ENCODE results near the gene TK1.

The TK1 gene

DNA sequence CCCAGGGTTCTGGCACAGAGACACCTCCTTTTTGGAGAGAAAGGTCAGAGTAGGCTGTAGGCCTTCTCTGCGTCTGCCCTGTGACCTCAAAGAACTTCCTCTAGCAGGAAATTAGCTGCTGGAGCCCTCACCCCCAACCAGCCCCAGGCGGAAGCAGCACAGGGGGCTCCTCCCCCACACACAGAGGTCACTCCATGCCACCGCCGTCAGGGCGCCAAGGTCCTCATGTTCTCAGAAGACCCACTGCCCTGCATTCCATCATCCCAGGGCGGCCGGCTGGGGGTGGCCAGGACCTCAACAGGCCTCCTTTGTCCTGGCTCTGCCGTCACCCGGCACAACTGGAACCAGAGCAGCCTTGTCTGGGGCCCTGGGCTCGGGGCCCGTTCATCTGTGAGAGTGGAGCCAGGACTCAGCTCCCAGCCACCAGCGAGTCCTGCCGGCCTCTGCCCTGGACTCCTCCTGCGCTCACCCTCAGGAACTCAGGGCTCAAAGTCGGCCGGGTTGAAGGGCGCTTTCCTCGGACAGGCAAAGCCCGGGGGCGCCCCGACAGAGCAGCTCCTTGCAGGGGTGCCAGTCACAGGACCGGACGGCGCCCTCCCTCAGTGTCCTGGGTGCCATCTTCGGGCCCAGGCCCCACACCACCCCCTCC is 59.5 kb downstream of the TK1 start:
- TF ChIP-seq, protein P1, sequence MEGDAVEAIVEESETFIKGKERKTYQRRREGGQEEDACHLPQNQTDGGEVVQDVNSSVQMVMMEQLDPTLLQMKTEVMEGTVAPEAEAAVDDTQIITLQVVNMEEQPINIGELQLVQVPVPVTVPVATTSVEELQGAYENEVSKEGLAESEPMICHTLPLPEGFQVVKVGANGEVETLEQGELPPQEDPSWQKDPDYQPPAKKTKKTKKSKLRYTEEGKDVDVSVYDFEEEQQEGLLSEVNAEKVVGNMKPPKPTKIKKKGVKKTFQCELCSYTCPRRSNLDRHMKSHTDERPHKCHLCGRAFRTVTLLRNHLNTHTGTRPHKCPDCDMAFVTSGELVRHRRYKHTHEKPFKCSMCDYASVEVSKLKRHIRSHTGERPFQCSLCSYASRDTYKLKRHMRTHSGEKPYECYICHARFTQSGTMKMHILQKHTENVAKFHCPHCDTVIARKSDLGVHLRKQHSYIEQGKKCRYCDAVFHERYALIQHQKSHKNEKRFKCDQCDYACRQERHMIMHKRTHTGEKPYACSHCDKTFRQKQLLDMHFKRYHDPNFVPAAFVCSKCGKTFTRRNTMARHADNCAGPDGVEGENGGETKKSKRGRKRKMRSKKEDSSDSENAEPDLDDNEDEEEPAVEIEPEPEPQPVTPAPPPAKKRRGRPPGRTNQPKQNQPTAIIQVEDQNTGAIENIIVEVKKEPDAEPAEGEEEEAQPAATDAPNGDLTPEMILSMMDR (IDR thresholded peaks at IDR 0.05; ENCODE audit: control insufficient read depth, insufficient read depth, low read depth, low read length, missing control alignments), result no peak
- no peak overlapping the region for H3K4me3 ChIP-seq (ENCODE audit: control insufficient read depth, low read depth, low read length)
- no peak for DNase-seq (ENCODE audit: low read depth)

DNA sequence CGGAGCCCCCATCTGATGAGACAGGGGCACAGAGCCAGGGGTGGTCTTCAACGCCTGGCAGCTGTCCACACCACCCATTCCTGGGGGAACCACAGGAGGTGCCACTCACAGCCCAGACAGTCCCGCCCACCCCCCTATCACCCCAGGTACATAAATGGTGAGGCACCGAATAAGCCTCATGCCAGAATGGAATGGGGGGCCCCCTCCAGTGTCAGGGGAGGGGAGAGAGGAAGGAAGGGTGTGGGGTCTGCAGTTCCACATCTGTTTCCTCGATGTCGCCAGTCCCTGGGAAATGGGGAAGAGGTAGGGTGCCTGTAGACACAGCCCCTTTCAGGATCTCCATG is 60.0 kb downstream of the TK1 start:
- H3K4me3 ChIP-seq (ENCODE audit: control insufficient read depth, low read depth, low read length), result no peak overlapping the region
- no peak for DNase-seq (ENCODE audit: low read depth)
- TF ChIP-seq, protein P1 (IDR thresholded peaks at IDR 0.05; ENCODE audit: control insufficient read depth, insufficient read depth, low read depth, low read length, missing control alignments), result no peak

DNA sequence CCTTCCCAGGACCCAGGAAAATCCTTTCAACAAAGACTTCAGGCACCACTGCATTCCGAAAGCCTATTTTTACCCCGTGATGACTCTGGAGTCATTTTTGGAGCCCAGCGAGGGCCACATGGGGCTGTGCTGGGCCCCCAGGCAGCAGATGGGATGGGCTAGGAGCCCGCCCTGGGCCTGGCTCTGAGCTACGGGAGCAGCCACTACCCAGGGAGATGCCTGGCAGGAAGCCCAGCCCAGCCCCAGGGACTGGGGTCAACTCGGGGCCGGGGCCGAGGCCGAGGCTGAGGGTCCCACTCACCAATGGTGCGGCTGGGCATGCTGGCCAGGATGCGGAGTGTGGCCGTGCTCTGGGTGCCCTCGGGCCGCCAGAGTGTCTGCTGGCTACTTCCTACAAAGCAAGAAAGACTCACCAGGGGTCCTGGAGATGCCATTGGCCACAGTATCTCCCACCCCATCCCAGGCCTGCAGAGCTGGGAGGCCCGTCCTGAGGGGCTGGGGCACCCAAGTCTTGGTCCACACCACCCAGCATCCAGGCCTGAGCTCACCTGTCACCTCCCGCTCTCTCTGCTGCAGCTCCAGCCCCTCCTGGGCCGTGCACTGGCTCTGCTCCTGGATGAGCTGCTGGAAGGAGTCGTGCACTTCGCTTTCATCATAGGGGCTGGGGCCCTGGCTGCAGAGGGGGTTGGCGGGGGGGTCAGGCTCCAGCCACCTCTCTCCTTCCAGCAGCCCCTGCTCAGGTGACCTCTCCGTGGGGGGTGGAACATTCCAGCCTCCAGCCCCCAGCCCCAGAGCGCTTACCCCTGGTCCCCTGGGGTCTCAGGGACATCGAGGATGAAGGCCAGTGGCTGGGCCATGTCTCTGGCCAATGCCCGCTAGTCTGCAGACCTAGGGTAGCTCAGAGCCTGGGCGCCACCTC is 60.6 kb downstream of the TK1 start:
- no peak overlapping the region for H3K4me3 ChIP-seq (ENCODE audit: control insufficient read depth, low read depth, low read length)
- TF ChIP-seq, protein P1 (IDR thresholded peaks at IDR 0.05; ENCODE audit: control insufficient read depth, insufficient read depth, low read depth, low read length, missing control alignments), result no peak
- DNase-seq (ENCODE audit: low read depth), result no peak

DNA sequence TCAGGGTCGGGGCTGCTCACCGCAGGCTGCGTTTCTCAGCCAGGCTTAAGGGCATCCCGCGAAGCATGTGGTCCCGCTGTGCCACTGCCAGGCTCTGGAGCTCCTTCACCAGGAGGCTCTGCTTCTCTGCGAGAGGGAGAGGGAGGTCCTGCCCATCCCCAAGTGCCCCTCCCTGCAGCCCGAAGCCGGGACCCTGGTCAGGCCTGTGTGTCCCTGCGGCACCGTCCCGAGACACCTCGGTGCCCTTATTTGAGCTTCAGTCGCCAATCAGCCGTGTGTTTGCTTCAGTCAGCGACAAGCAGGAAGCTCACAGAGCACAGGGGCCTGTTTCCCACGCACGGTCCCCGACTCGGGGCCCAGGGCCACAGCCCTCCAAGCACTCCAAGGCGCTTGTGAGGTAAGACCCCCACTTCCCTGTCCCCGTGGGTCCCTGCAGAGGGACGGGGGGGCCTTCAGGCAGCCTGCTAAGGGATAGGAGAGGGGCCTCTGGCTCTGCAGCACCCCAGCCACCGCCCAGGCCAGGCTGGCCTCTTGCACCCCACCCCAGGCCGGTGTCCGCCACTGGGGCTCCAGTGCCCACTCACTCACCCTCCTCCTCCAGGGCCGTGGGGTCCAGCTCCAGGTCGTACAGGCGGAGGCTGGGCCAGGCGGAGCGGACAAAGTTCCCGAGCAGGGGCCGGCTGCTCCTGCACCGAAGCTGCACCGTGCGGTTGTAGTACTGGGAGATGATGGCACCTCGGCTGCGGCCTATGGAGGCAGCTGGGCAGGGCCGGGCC is 61.5 kb downstream of the TK1 start:
- H3K4me3 ChIP-seq (ENCODE audit: control insufficient read depth, low read depth, low read length), result no peak overlapping the region
- TF ChIP-seq, protein P1 (IDR thresholded peaks at IDR 0.05; ENCODE audit: control insufficient read depth, insufficient read depth, low read depth, low read length, missing control alignments), result no peak
- no peak for DNase-seq (ENCODE audit: low read depth)

DNA sequence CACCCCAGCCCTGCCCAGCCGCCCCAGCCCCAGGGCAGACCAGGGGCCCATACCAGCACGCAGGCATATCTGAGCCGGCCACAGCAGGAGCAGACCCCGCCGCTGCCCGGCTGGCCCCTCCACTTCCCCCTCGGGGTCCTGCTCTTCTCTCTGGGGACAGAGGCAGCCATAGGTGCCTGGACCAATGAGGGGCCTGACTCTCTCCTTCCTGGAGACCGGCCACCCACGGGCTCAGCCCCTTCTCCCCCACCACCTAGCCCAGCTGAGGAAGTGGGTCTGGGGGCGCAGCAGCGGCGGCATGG is 62.1 kb downstream of the TK1 start:
- TF ChIP-seq, protein P1 (IDR thresholded peaks at IDR 0.05; ENCODE audit: control insufficient read depth, insufficient read depth, low read depth, low read length, missing control alignments), result no peak
- H3K4me3 ChIP-seq (ENCODE audit: control insufficient read depth, low read depth, low read length), result no peak overlapping the region
- no peak for DNase-seq (ENCODE audit: low read depth)
